Bronchial epithelial cell (primary cell): ENCODE data around the gene CELA2A. TPM values are rescaled to one million over a fixed set of nuclear protein-coding genes. Genes with fewer than 3 reads are reported as not detected.
"Not testable (repeated sequence)": the region's sequence is repeated elsewhere in the genome, so short reads cannot be mapped to it uniquely, and the experiment has no call there.

Source experiments
- DNase-seq: peaks from one replicate; pipeline ENCODE4 v3.0.0-alpha.2; 2010; ENCODE audit warnings: low read depth
- FAIRE-seq: peaks from 2 replicates; lab custom pipeline; 2011; peaks lifted over from hg19 to GRCh38; lab: Jason Lieb, UNC
- H3K27me3 ChIP-seq: 2 replicates; pipeline ENCODE4 v1.5.1; 2011; ENCODE audit warnings: low read length; ENCODE audit not compliant: control insufficient read depth, insufficient read depth
- H3K36me3 ChIP-seq: 2 replicates; pipeline ENCODE4 v1.5.1; 2011; ENCODE audit warnings: low read length; ENCODE audit not compliant: control insufficient read depth, insufficient read depth
- H3K4me3 ChIP-seq: 2 replicates; pipeline ENCODE4 v1.5.1; 2011; ENCODE audit warnings: mild to moderate bottlenecking, low read depth, low read length, control low read depth
- CTCF ChIP-seq: IDR thresholded peaks from 2 replicates; pipeline ENCODE4 v1.5.1; 2011; ENCODE audit warnings: mild to moderate bottlenecking, moderate library complexity, low read length, control low read depth, inconsistent platforms; ENCODE audit not compliant: insufficient read depth, severe bottlenecking
- total RNA-seq: library from RNA; depleted of rRNA; stranded (reverse); fragments of >200 nt; gene quantifications from 2 replicates; pipeline ENCODE4 v1.2.1, GENCODE V29; 2014

The CELA2A gene
- total RNA-seq, 1 donor from 2014 or later, result not detected

DNA sequence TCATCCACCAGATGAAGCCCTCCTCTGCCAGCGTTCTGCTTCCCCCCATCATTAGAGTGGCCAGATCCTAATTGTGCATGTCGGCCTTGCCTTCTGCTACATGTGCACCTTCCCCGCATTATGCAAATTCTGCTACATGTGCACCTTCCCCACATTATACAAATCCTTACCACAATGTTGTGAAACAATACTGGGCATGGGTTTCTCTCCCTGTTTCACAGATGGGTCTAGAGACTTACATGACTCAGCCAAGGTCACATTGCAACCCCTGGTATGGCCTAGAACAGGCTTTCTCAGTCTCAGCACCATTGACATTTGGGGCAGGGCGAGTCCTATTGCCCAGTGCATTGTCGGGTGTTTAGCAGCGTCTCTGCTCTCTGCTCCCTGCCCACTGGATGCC is 1.0 kb upstream of the CELA2A start:
- DNase-seq (no peak), FAIRE-seq (no peak)
- Histone ChIP-seq H3K4me3 (no peak overlapping the region), H3K36me3 (no peaks in the 10 kb centered on the region), H3K27me3 (no peaks in the 10 kb centered on the region)
- no peak for TF ChIP-seq CTCF

GRCh38 chr1:15457585-15457984 is 1.1 kb downstream of the CELA2A start:
- Histone ChIP-seq H3K27me3 (no peaks in the 10 kb centered on the region), H3K4me3 (no peak overlapping the region), H3K36me3 (no peaks in the 10 kb centered on the region)
- FAIRE-seq, result no peak
- no peak for TF ChIP-seq CTCF
- no peak for DNase-seq

- FAIRE-seq, H3K36me3 ChIP-seq, H3K4me3 ChIP-seq, DNase-seq, H3K27me3 ChIP-seq: not testable (repeated sequence)
Observed at GRCh38 chr1:15458388-15458787, 1.9 kb downstream of the CELA2A start.

GRCh38 chr1:15459771-15460707 is 3.5 kb downstream of the CELA2A start:
- FAIRE-seq (no peak), DNase-seq (peak; percentile 22)
- no peak for TF ChIP-seq CTCF
- Histone ChIP-seq H3K36me3 (no peaks in the 10 kb centered on the region), H3K4me3 (no peak overlapping the region), H3K27me3 (no peaks in the 10 kb centered on the region)

GRCh38 chr1:15460708-15461095 is 4.2 kb downstream of the CELA2A start:
- TF ChIP-seq CTCF, result no peak
- no peaks in the 10 kb centered on the region for H3K36me3 ChIP-seq
- H3K4me3 ChIP-seq, result no peak overlapping the region
- no peak for DNase-seq
- H3K27me3 ChIP-seq, result no peaks in the 10 kb centered on the region
- no peak for FAIRE-seq

- H3K4me3 ChIP-seq, H3K36me3 ChIP-seq, H3K27me3 ChIP-seq: not testable (repeated sequence)
- FAIRE-seq (peak; percentile 96), DNase-seq (peak; percentile 61)
Observed at GRCh38 chr1:15463064-15463800, 6.7 kb downstream of the CELA2A start.

DNA sequence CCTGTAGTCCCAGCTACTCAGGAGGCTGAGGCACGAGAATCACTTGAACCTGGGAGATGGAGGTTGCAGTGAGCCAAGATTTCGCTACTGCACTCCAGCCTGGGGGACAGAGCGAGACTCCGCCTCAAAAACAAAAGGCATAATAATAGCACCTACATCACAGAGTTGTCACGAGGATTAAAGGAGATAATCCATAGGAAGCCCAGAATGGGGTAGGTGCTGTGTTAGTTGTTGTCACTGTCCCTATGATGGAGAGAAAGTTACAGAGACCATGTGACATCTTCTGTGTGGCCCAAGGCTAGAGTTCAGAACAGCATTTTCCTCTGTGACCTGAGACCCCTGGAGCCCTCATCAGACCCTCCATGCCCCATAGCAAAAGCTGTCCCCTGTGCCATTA is 7.4 kb downstream of the CELA2A start:
- FAIRE-seq, DNase-seq, H3K4me3 ChIP-seq, H3K27me3 ChIP-seq, H3K36me3 ChIP-seq: not testable (repeated sequence)
